HEK293T (cell line): ENCODE measurements around the gene COL6A1.

Source experiments
- CTCF ChIA-PET: fragments of 350-600 bp; formaldehyde crosslinking; extraction: SDS; loops from one replicate; lab custom pipeline; 2021; ENCODE audit warnings: antibody characterized with exemption, inconsistent platforms; lab: Yijun Ruan, JAX
- POLR2A ChIA-PET: fragments of 350-600 bp; formaldehyde crosslinking; extraction: SDS; loops from one replicate; lab custom pipeline; 2020; ENCODE audit warnings: antibody characterized with exemption, inconsistent platforms; lab: Yijun Ruan, JAX
- DNase-seq: peaks from one replicate; pipeline ENCODE4 v3.0.0; 2012; ENCODE audit warnings: mixed read lengths; ENCODE audit errors: extremely low spot score
- ARNT ChIP-seq: fragments of 450-650 bp; IDR thresholded peaks from 2 replicates; pipeline ENCODE4 v1.6.1; 2017; ENCODE audit warnings: mild to moderate bottlenecking
- BHLHE40 ChIP-seq: fragments of 450-650 bp; IDR thresholded peaks from 2 replicates; pipeline ENCODE4 v1.6.1; 2016; ENCODE audit warnings: mild to moderate bottlenecking, moderate library complexity, borderline replicate concordance
- CTBP1 ChIP-seq: fragments of 450-650 bp; IDR thresholded peaks from 2 replicates; pipeline ENCODE4 v1.6.1; 2016; ENCODE audit warnings: borderline replicate concordance
- ELF4 ChIP-seq: fragments of 450-650 bp; IDR thresholded peaks from 2 replicates; pipeline ENCODE4 v1.6.1; 2017; ENCODE audit warnings: antibody characterized with exemption
- FOXA1 ChIP-seq: fragments of 450-650 bp; IDR thresholded peaks from 2 replicates; pipeline ENCODE4 v1.6.1; 2016; ENCODE audit warnings: mild to moderate bottlenecking
- FOXK2 ChIP-seq: fragments of 450-650 bp; IDR thresholded peaks from 2 replicates; pipeline ENCODE4 v1.6.1; 2016; ENCODE audit warnings: mild to moderate bottlenecking
- FOXM1 ChIP-seq: fragments of 450-650 bp; IDR thresholded peaks from 2 replicates; pipeline ENCODE4 v1.6.1; 2017; ENCODE audit warnings: mild to moderate bottlenecking, borderline replicate concordance
- HDGF ChIP-seq: fragments of 450-650 bp; IDR thresholded peaks from 2 replicates; pipeline ENCODE4 v1.6.1; 2017; ENCODE audit warnings: antibody characterized with exemption, borderline replicate concordance
- L3MBTL2 ChIP-seq: fragments of 450-650 bp; conservative IDR thresholded peaks from 2 replicates; pipeline ENCODE4 v1.6.1; 2016; ENCODE audit warnings: mild to moderate bottlenecking
- LEF1 ChIP-seq: fragments of 450-650 bp; IDR thresholded peaks from 2 replicates; pipeline ENCODE4 v1.6.1; 2017; ENCODE audit warnings: mild to moderate bottlenecking, borderline replicate concordance
- NFRKB ChIP-seq: fragments of 450-650 bp; IDR thresholded peaks from 2 replicates; pipeline ENCODE4 v1.6.1; 2016; ENCODE audit warnings: mild to moderate bottlenecking, moderate library complexity
- SP1 ChIP-seq: fragments of 450-650 bp; IDR thresholded peaks from 2 replicates; pipeline ENCODE4 v1.6.1; 2017
- SUZ12 ChIP-seq: fragments of 450-650 bp; IDR thresholded peaks from 2 replicates; pipeline ENCODE4 v1.6.1; 2016; ENCODE audit warnings: mild to moderate bottlenecking
- TARDBP ChIP-seq: fragments of 450-650 bp; IDR thresholded peaks from 2 replicates; pipeline ENCODE4 v1.6.1; 2016
- ZNF384 ChIP-seq: fragments of 450-650 bp; IDR thresholded peaks from 2 replicates; pipeline ENCODE4 v1.6.1; 2016
- TF ChIP-seq, protein P1 (sequence below): fragments of 450-650 bp; IDR thresholded peaks from 2 replicates; pipeline ENCODE4 v1.6.1; 2016

Gene COL6A1

DNA sequence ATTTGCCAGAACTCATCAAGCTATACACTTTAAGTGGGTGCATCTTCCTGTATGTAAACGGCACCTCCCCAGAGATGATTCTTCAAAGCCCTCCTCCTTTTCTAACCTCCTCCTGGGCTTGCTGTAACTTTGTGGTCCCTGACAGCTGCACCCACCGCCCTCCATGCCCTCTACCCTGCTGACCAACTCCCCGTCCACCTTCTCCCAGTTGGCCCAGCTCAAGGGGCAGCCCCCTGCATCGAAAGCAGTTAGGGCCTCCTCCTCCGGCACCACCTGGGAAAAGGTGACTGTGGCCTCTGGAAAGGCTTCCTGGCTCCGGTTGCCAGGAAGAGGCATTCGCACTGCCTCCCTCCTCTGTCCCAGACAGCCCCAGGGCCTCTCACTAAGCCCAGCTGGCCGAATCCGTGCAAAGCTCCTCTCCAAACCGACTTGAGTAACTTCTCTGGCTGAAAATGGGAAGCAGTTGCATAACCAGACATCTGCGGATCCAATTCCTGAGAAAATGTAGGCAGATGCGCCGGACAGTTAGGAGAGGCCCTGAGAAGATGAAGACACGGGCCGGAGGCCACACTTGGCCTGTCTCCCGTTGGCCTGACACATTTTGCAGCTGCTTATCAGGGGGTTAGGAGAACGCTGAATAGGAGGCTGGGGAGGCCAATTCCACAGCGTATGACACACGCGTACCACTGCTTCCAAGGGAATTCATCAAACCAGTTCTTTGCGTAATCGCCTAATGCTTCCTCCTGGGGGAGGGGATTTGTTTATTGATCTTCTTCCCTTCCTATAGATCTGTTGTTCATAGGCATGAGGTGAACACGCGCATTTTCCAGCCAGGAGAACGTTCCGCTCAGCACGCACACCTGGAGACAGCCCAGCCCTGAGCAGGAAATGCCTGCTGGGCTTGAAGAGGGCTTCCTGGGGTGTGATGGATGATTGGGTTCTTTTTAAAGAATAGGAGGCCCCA is 67.6 kb downstream of the COL6A1 start:
- ChIA-PET CTCF (no interaction called here), POLR2A (no interaction called here)
- TF ChIP-seq LEF1: no peak
- DNase-seq: no peak

DNA sequence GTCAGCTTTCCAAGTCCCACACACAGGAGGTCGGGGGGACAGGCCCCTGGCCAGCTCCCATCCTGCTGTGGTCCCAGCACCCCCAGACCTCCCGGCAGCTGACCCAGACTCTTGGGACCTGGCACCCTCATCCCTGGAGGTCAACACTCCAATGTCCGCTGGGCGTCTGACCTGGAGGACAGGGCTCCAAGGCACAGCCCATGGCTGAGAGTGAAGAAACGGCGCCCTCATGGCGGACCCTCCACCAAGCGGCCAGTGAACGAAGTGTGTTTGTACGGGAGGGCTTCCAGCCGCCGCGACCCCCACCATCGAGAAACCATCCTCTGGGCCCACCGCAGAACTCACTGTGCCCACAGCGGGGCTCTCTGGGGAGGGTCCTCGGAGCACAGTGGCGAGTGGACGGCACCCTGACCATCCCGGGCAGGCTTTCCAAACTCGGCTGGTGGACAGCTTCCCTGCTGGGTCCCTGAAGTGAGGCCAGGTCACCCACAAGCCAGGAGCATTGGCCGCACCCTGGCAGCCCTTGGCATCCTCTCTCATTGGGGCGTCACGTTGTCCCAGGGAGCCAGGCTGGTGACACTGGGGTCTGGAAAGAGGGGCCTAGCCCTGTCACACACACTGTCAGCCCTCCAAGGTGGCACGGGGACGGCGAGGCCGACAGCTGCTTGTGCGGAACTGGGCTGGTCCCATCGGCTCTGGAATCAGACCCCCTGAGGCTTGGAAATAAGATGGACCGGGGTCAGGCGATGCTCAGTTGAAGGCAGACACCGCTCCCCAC is 68.5 kb downstream of the COL6A1 start:
- no peak for DNase-seq
- ChIA-PET POLR2A (no interaction called here), CTCF (no interaction called here)
- no peak for TF ChIP-seq TARDBP
- no peak for TF ChIP-seq HDGF
- no peak for TF ChIP-seq NFRKB

DNA sequence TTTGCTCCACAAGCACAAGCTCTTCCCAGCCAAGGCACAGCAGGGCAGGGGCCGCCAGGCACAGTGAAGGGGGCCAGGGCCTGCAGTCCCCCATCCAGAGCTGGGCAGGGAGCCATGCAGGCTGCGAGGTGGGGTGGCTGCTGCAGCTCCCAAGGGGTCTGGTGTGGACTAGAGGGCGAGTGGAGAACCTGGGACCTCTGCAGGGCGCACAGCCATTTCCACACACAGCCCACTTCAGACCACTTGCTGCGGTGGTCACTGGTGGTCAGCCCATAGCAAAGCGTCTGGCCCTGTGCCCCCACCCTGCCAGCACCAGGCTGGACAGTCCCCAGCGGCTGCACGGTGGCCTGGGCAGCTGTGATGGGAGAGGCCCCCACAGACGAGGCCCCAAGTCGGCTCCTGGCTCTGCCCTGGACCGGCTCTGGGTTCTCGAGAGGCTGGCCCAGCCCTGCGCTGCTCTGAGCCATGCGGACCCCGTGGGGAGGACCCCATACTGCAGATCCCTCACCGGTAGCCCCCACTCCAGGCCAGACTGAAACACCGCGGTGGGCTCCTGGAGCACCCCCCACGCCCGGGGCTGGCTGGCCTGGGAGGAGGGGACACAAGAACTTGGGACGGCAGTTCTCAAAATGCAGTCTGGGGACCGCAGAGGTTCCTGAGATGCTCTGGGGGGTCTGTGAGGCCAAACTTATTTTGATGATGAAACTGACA is 69.3 kb downstream of the COL6A1 start:
- no peak for DNase-seq
- POLR2A ChIA-PET: no interaction called here
- CTCF ChIA-PET: no interaction called here
- no peak for TF ChIP-seq L3MBTL2
- TF ChIP-seq, protein P1, sequence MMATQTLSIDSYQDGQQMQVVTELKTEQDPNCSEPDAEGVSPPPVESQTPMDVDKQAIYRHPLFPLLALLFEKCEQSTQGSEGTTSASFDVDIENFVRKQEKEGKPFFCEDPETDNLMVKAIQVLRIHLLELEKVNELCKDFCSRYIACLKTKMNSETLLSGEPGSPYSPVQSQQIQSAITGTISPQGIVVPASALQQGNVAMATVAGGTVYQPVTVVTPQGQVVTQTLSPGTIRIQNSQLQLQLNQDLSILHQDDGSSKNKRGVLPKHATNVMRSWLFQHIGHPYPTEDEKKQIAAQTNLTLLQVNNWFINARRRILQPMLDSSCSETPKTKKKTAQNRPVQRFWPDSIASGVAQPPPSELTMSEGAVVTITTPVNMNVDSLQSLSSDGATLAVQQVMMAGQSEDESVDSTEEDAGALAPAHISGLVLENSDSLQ: no peak
- no peak for TF ChIP-seq FOXK2
- TF ChIP-seq ELF4: no peak
- TF ChIP-seq FOXA1: no peak
- TF ChIP-seq NFRKB: no peak
- no peak for TF ChIP-seq ARNT
- TF ChIP-seq SUZ12: no peak
- no peak for TF ChIP-seq LEF1
- no peak for TF ChIP-seq CTBP1
- TF ChIP-seq FOXM1: no peak
- TF ChIP-seq SP1: no peak

DNA sequence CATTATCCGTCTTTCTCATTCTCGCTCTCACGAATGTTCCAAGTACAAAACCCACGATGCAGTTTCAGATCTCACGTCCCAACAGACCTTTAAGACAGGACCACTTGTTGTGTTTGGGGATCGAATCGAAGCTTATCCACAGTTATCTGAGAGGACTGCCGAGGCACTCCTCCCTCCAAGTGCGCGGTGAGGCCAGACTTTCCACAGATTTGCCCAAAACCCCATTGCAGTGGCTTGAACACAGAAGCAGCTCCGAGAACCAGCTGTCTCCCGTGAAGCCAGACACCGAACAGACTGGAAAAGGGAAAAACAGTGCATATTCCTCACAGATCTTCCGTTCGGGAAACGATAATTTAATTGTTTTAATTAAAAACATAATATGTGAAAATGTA is 69.8 kb downstream of the COL6A1 start:
- no peak for DNase-seq
- POLR2A ChIA-PET: no interaction called here
- TF ChIP-seq LEF1 (no peak), ARNT (no peak)
- CTCF ChIA-PET: no interaction called here

DNA sequence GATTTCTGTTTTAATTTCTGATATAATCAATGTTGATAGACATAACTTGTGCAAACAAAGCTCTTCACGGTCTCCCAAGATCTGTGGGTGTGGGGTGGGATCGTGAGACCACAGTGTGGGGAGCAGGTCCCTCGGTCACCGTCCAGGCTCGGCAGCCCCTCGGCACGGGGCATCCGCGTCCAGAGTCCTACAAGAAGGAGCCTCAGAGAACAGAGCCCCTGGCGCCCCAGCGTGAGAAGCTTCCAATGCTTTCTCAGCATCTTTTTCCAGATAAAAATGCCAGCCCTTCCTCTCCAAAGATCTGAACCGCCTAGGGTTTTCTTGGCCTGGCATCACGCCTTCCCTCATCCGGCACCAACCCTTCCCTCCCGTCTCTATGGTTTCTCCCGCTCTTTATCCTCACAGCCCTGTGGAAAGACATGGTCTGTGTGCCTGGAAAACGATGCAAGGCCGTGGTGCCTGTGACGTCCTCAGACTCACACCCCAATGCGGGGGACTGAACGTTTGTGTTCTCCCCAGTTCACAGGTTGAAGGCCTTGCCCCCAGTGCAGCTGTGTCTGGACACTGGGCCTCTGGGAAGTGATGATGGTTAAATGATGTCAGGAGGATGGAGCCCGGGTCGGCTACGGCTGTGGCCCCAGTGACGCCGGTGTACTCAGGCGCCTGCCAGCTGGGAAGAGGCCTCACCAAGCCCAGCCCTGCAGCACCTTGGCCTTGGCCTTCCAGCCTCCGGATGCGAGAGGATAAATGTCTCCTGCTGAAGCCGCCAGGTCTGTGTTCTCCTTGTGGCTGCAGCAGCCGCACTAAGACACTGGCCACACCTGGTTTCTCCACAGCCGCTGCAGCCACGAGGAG is 70.5 kb downstream of the COL6A1 start:
- ChIA-PET CTCF (no interaction called here), POLR2A (no interaction called here)
- DNase-seq: no peak
- TF ChIP-seq TARDBP: no peak
- no peak for TF ChIP-seq FOXK2
- no peak for TF ChIP-seq CTBP1
- no peak for TF ChIP-seq FOXM1
- TF ChIP-seq, protein P1: no peak

DNA sequence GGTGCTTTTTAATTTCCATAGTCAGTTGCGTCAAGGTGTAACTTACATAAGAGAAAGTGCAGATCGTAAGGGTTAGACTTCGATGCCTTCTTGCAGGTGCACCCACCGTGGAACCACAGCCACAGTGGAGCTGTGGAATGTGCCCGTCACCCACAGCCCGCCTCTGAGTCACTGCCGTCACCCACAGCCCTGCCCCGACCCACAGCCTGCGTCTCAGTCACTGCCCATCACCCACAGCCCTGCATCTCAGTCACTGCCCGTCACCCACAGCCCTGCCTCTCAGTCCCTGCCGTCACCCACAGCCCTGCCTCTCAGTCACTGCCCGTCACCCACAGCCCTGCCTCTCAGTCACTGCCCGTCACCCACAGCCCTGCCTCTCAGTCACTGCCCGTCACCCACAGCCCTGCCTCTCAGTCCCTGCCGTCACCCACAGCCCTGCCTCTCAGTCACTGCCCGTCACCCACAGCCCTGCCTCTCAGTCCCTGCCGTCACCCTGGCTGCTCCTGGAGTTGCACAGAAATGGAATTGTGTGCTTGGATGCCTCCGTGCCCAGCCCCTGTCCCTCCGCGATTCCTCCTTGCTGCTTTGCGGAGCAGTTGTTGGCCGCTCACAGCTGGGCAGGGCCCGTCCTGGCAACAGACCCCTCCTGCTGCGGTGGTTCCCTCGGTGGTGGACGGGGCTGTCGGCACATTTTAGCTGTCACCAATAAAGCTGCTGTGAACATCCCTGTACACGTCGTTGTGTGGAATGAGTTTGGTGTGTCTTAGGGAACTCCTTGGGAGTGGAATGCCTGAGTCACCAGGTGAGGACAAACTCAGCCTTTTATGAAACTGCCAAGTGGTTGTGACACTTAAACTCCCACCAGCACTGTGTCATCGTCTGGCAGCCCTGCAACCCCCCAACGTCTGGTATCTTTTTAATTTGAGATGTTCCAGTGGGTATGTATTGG is 71.4 kb downstream of the COL6A1 start:
- no peak for DNase-seq
- ChIA-PET CTCF (no interaction called here), POLR2A (no interaction called here)
- TF ChIP-seq ZNF384 (no peak), CTBP1 (no peak), L3MBTL2 (no peak), LEF1 (no peak), FOXK2 (no peak), SP1 (no peak), BHLHE40 (no peak), HDGF (no peak), SUZ12 (no peak), ELF4 (no peak), FOXA1 (no peak), FOXM1 (no peak), NFRKB (no peak), ARNT (no peak), TARDBP (no peak)
- TF ChIP-seq, protein P1: no peak
